Cardiac fibroblast (primary cell): ENCODE data around the gene PIK3R1.

Experiments used
- DNase-seq, 2 donors: peaks; one replicate each; pipeline versions ENCODE4 v3.0.0 to v3.0.0-alpha.2; 2010; ENCODE audit warnings: low read depth in 2 of 2
- H3K4me3 ChIP-seq, 2 donors: replicated peaks in 1 of 2; 1 replicate in 1 of 2; 2 replicates in 1 of 2; pipeline ENCODE4 v1.5.1; 2011; ENCODE audit warnings: low read depth in 2 of 2, low read length in 2 of 2, mild to moderate bottlenecking in 2 of 2, moderate library complexity in 1 of 2
- TF ChIP-seq, protein P1 (sequence below): IDR thresholded peaks from one replicate; pipeline ENCODE4 v1.5.1; 2011; ENCODE audit warnings: low read depth, mild to moderate bottlenecking, low read length, inconsistent platforms

The PIK3R1 gene

DNA sequence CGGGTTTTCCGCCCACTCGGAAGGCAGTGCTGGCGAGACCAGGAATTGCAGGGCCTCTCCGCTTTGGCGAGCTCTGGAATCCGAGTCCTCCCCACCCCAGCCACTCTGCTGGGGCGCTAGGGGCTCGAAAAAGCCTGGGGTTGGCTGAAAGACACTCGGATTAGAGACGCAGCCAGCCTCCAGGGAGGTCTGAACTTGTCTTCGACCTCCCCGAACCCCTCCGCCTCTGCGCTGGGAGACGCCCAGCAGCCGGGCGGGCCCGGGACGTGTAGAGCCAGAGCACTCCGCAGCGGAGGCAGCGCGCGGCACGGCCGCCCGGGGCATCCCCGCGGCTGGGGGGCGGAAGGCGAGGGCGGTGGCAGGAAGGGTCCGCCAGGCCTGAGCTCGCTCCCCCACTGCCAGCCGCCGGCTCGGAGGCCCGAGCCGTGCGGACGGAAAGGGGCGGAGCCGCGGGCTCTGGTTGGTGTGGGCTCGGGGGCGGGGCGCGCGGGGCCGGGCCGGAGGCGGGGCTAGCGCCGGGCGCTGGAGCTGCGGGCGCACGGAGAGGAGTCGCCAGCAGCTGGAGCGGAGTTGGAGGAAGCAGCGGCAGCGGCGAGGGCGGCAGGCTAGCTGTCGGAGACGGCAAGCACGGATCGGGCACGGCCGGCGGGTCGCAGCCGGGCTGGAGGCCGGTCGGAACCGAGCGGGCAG is at the start of gene PIK3R1:
TSS of gene PIK3R1 (plus strand) at position 549 of the 690 bp plus-strand sequence. CDS start 10,920 bp downstream, outside the sequence.
- TF ChIP-seq, protein P1, sequence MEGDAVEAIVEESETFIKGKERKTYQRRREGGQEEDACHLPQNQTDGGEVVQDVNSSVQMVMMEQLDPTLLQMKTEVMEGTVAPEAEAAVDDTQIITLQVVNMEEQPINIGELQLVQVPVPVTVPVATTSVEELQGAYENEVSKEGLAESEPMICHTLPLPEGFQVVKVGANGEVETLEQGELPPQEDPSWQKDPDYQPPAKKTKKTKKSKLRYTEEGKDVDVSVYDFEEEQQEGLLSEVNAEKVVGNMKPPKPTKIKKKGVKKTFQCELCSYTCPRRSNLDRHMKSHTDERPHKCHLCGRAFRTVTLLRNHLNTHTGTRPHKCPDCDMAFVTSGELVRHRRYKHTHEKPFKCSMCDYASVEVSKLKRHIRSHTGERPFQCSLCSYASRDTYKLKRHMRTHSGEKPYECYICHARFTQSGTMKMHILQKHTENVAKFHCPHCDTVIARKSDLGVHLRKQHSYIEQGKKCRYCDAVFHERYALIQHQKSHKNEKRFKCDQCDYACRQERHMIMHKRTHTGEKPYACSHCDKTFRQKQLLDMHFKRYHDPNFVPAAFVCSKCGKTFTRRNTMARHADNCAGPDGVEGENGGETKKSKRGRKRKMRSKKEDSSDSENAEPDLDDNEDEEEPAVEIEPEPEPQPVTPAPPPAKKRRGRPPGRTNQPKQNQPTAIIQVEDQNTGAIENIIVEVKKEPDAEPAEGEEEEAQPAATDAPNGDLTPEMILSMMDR: peak; percentile 57
- peak; percentile 90 to 98 for DNase-seq
- peak within 1 kb of the TSS; percentile 96 to 99 for H3K4me3 ChIP-seq

DNA sequence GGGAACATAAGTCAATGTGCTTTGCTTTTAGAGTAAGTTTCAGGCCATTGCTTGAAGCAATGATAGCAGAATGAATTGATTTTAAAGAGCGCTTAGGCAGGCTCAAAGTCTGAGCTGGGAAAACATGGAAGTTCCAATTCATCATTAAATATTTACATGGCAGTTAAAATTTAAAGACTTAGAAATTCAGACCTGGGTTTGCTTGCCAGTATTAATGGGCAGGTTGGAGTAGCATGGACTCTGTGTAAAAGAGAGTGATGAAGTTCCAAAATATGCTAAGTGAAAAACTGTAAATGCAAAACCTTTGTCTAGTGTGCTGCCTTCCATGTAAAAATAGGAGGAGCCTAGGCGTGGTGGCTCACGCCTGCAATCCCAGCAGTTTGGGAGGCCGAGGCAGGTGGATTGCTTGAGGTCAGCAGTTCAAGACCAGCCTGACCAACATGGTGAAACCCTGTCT is 48.3 kb upstream of the PIK3R1 start:
- TF ChIP-seq, protein P1: no peak
- no peak for DNase-seq
- no peak overlapping the region for H3K4me3 ChIP-seq

DNA sequence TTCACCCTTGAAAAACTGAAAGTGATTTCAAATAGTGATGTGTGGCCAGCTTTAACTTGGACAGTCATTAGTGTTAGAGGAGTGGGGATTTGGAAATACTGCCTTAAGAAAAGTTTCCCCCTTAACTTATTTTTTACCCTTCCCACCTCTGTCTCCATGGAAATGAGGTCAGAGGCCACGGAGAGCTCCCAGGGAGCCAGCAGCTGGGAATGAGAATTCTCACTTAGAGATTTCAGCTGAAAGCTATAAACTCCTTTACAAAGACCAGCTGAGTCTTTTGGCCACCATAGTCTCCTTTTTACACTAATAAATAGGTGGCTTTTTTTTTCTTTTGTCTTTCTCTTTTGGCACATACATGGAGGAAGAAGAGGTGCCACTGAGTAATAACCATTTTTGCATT is 45.7 kb upstream of the PIK3R1 start:
- peak in 1 of 2 donors; percentile 49 for DNase-seq
- TF ChIP-seq, protein P1: no peak

DNA sequence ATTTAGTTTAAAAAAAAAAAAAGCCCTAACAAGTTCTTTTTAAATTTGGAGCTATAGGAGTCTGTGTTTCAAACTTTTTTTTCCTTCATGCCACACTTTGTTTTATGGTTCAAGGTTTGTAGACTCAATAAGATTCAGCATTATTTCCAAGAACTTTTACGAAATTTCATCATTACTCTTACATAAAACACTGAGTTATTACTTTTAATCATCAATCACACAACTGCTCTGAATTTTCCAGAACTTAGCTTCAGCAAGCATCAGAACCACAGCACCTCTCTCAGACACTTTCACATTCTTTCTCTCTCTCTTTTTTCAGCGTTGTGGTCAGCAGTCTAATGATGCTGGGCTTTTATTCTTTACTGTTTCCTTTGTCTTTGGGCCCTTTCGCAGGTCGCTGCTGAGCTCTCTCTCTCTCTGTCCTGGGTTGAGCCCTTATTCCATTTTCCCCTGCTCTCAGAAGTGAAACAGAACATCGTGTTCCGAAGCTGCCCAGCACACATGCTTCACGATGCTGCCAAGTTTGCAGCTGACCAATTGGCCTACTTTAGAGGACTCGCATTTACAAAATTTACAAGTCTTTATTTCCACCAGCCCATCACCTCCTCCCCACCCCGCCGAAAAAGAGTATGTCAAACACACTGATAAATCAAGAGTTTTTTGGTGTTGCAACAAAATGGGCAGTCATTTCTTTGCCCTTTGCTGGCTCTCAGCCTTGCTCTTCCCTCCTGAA is 44.6 kb upstream of the PIK3R1 start:
- H3K4me3 ChIP-seq: no peak overlapping the region
- TF ChIP-seq, protein P1: no peak
- DNase-seq: peak; percentile 56 to 67

More for the DNA sequence above, 45.7 kb upstream of the PIK3R1 start:
- H3K4me3 ChIP-seq: no peak overlapping the region

DNA sequence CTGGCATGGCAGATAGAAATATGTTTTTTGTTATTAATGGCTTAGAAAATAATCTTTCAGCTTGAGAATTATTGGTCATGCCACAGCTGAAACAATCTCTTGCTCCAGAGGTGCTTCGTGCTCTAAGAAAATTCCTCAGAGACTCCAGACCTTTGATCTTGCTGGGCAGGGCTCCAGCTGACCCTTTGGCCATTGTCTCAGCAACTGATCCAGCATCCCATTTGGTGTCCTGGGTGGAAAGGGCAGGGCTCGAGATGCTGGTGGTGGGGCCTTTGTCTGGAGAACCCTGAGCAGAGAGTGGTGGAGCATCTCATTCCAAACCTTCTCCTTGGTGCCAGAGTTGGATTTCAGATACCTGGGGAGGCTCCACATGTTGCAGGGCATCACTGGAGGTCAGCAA is 43.2 kb upstream of the PIK3R1 start:
- TF ChIP-seq, protein P1: no peak
- DNase-seq: no peak
- H3K4me3 ChIP-seq: no peak overlapping the region

DNA sequence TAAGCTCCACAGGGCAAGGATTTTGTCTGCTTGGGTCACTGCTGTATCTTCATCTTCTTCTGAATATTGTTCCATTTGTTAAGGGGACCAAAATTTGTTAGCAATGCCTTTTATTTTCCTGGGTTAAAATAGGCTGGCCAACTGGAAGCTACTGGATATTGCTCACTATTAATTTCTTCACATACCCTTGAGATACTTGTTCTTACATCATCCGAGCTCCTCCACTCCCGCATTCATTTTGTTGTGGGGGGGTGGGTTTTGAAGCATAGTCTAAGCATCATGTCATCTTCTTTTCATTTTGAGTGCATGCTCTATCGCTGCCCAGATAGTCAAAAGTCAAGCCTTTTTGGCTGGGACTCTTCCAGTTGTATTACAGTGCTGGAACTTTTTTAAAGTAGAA is 42.5 kb upstream of the PIK3R1 start:
- H3K4me3 ChIP-seq: no peak overlapping the region
- DNase-seq: peak; percentile 8 to 16
- TF ChIP-seq, protein P1: no peak
